H9 (cell line): Measurements from ENCODE around the gene MYO1D. TPM values are rescaled to one million over a fixed set of nuclear protein-coding genes. Genes with fewer than 3 reads are reported as not detected.

ENCODE experiments used
- DNase-seq: peaks from one replicate; pipeline ENCODE4 v3.0.0-alpha.2; 2017
- H2AFZ ChIP-seq: one replicate; pipeline ENCODE4 v1.6.1; 2013; ENCODE audit warnings: mild to moderate bottlenecking, low read length, control low read depth, moderate library complexity
- H2AK5ac ChIP-seq: 2 replicates; pipeline ENCODE4 v1.6.1; 2013; ENCODE audit warnings: low read length, control low read depth, mixed read lengths; ENCODE audit not compliant: insufficient read length
- H2BK120ac ChIP-seq: one replicate; pipeline ENCODE4 v1.6.1; 2013; ENCODE audit warnings: low read depth, mild to moderate bottlenecking, low read length, control low read depth, inconsistent platforms; ENCODE audit not compliant: poor library complexity, severe bottlenecking
- H2BK12ac ChIP-seq: 2 replicates; pipeline ENCODE4 v1.6.1; 2013; ENCODE audit warnings: low read length, control low read depth, mixed read lengths, low read depth; ENCODE audit not compliant: insufficient read length
- H2BK15ac ChIP-seq: 2 replicates; pipeline ENCODE4 v1.6.1; 2013; ENCODE audit warnings: low read depth, low read length, control low read depth
- H2BK20ac ChIP-seq: one replicate; pipeline ENCODE4 v1.6.1; 2013; ENCODE audit warnings: low read depth, mild to moderate bottlenecking, low read length, control low read depth, inconsistent platforms; ENCODE audit not compliant: poor library complexity, severe bottlenecking
- H2BK5ac ChIP-seq: 2 replicates; pipeline ENCODE4 v1.6.1; 2013; ENCODE audit warnings: low read length, control low read depth, mixed read lengths; ENCODE audit not compliant: insufficient read length
- H3K14ac ChIP-seq: 2 replicates; pipeline ENCODE4 v1.6.1; 2013; ENCODE audit warnings: low read length, control low read depth; ENCODE audit not compliant: insufficient read depth
- H3K18ac ChIP-seq: 2 replicates; pipeline ENCODE4 v1.6.1; 2013; ENCODE audit warnings: low read depth, mild to moderate bottlenecking, mixed read lengths, low read length, control low read depth; ENCODE audit not compliant: insufficient read length
- H3K23ac ChIP-seq: 2 replicates; pipeline ENCODE4 v1.6.1; 2013; ENCODE audit warnings: low read length, control low read depth, mixed read lengths, low read depth; ENCODE audit not compliant: insufficient read length
- H3K23me2 ChIP-seq: 2 replicates; pipeline ENCODE4 v1.6.1; 2013; ENCODE audit warnings: low read depth, mild to moderate bottlenecking, mixed read lengths, low read length, control low read depth; ENCODE audit not compliant: insufficient read length, poor library complexity, severe bottlenecking
- H3K27ac ChIP-seq: 2 replicates; pipeline ENCODE4 v1.5.1; 2013; ENCODE audit warnings: low read length, control low read depth, mixed read lengths, low read depth; ENCODE audit not compliant: insufficient read length
- H3K27me3 ChIP-seq: 2 replicates; pipeline ENCODE4 v1.6.1; 2013; ENCODE audit warnings: low read length, control low read depth, inconsistent platforms; ENCODE audit not compliant: insufficient read depth
- H3K4ac ChIP-seq: 2 replicates; pipeline ENCODE4 v1.6.1; 2013; ENCODE audit warnings: low read depth, mild to moderate bottlenecking, control low read depth, inconsistent platforms, low read length, moderate library complexity
- H3K4me1 ChIP-seq: 2 replicates; pipeline ENCODE4 v1.6.1; 2013; ENCODE audit warnings: low read length, control low read depth, inconsistent platforms; ENCODE audit not compliant: insufficient read depth
- H3K4me2 ChIP-seq: 2 replicates; pipeline ENCODE4 v1.6.1; 2013; ENCODE audit warnings: low read length, control low read depth, mixed read lengths; ENCODE audit not compliant: insufficient read length, insufficient read depth
- H3K56ac ChIP-seq: 2 replicates; pipeline ENCODE4 v1.6.1; 2013; ENCODE audit warnings: low read depth, mild to moderate bottlenecking, mixed read lengths, low read length, control low read depth; ENCODE audit not compliant: insufficient read length
- H3K79me1 ChIP-seq: 2 replicates; pipeline ENCODE4 v1.6.1; 2013; ENCODE audit warnings: low read depth, mild to moderate bottlenecking, moderate library complexity, low read length, control low read depth, inconsistent platforms; ENCODE audit not compliant: insufficient read depth, poor library complexity, severe bottlenecking
- H3K79me2 ChIP-seq: 2 replicates; pipeline ENCODE4 v1.6.1; 2013; ENCODE audit warnings: low read length, control low read depth, inconsistent platforms; ENCODE audit not compliant: insufficient read depth
- H3K9ac ChIP-seq: 2 replicates; pipeline ENCODE4 v1.6.1; 2013; ENCODE audit warnings: low read length, control low read depth, mixed read lengths; ENCODE audit not compliant: insufficient read length; ENCODE audit errors: extremely low read depth
- H3K9me3 ChIP-seq: one replicate; pipeline ENCODE4 v1.6.1; 2013; ENCODE audit warnings: low read depth, low read length, inconsistent platforms; ENCODE audit not compliant: control insufficient read depth
- H3T11ph ChIP-seq: one replicate; pipeline ENCODE4 v1.6.1; 2013; ENCODE audit warnings: mild to moderate bottlenecking, low read length, control low read depth, inconsistent platforms
- H4K20me1 ChIP-seq: one replicate; pipeline ENCODE4 v1.6.1; 2013; ENCODE audit not compliant: control insufficient read depth, insufficient read length, insufficient read depth
- H4K5ac ChIP-seq: 2 replicates; pipeline ENCODE4 v1.6.1; 2013; ENCODE audit warnings: low read depth, mild to moderate bottlenecking, mixed read lengths, low read length, control low read depth; ENCODE audit not compliant: insufficient read length
- H4K8ac ChIP-seq: replicated peaks from 2 replicates; pipeline ENCODE4 v1.6.1; 2013; ENCODE audit warnings: low read length, control low read depth, mixed read lengths, low read depth; ENCODE audit not compliant: insufficient read length
- H4K91ac ChIP-seq: 2 replicates; pipeline ENCODE4 v1.6.1; 2013; ENCODE audit warnings: low read depth, mild to moderate bottlenecking, moderate library complexity, mixed read lengths, low read length, control low read depth; ENCODE audit not compliant: insufficient read length
- H3K27ac Mint-ChIP-seq, 3 experiments: 2 replicates in 2 of 3; 3 replicates in 1 of 3; pipeline ENCODE4 v1.8.0; 2020 to 2021; ENCODE audit warnings: mixed read lengths in 3 of 3, mild to moderate bottlenecking in 1 of 3, moderate library complexity in 1 of 3
- H3K27me3 Mint-ChIP-seq: 2 replicates; pipeline ENCODE4 v1.8.0; 2021; ENCODE audit warnings: low read depth, mild to moderate bottlenecking, moderate library complexity, mixed read lengths
- H3K36me3 Mint-ChIP-seq, 3 experiments: 2 replicates in 2 of 3; 3 replicates in 1 of 3; pipeline ENCODE4 v1.8.0; 2020 to 2021; ENCODE audit warnings: low read depth in 3 of 3, mixed read lengths in 3 of 3; ENCODE audit not compliant: insufficient read depth in 1 of 3
- H3K4me1 Mint-ChIP-seq, 2 experiments: 2 replicates each; pipeline ENCODE4 v1.8.0; 2020; ENCODE audit warnings: mixed read lengths in 2 of 2
- H3K4me3 Mint-ChIP-seq, 2 experiments: 2 replicates in 1 of 2; 3 replicates in 1 of 2; pipeline ENCODE4 v1.8.0; 2020 to 2021; ENCODE audit warnings: mild to moderate bottlenecking in 2 of 2, mixed read lengths in 2 of 2, moderate library complexity in 1 of 2
- H3K9me3 Mint-ChIP-seq, 2 experiments: 2 replicates in 1 of 2; 3 replicates in 1 of 2; pipeline ENCODE4 v1.8.0; 2020; ENCODE audit warnings: mild to moderate bottlenecking in 2 of 2, mixed read lengths in 2 of 2, moderate library complexity in 1 of 2
- WGBS: extraction: QIAGEN DNeasy Blood & Tissue Kit; methylation state at CpG from one replicate; pipeline ENCODE4 v1.1.7; 2013; ENCODE audit warnings: missing lambda C conversion rate, low lambda C conversion rate, mixed read lengths; ENCODE audit not compliant: insufficient read length; ENCODE audit errors: extremely low coverage; 5-methylcytosine and 5-hydroxymethylcytosine counted together
- total RNA-seq: library from RNA; stranded (reverse); gene quantifications from 2 replicates; pipeline ENCODE4 v1.2.1, GENCODE V29; 2021
- TF ChIP-seq, protein P1 (sequence below): fragments of 200-600 bp; sonication (generic); conservative IDR thresholded peaks from 3 replicates; pipeline ENCODE4 v1.8.0; 2021; ENCODE audit warnings: antibody characterized with exemption, mild to moderate bottlenecking

Gene MYO1D
- total RNA-seq, 1 experiment from 2014 or later: 19.0 TPM

DNA sequence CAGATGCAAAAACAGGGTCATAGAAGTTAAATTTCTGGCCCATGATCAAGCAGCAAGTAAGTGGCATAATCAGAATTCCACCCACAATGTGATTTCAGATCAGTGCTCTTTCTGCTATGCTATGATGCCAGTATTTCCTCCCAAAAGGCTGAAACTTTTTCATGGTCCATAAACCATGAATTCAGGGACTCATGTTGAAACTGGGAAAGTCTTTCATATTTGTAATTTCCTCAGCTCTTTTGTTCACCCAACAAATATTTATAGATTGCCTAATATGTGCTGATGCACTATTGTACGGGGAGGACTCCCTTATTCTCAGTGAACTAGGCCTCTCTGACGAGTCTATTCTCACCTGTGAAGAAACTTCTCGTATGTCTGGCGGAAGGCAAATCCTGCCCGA is 156.3 kb downstream of the MYO1D start:
- H4K8ac ChIP-seq: no peak overlapping the region
- H4K5ac ChIP-seq: no peak overlapping the region
- H3K27ac ChIP-seq: no peak overlapping the region
- peaks cover 6 to 7% of the 10 kb centered on the region in 2 experiments for H3K9me3 Mint-ChIP-seq
- no peak overlapping the region for H2BK20ac ChIP-seq
- H3K79me1 ChIP-seq: no peaks in the 10 kb centered on the region
- WGBS: no CpG with 5 or more reads among the region's 5 CpGs
- no peak overlapping the region for H2BK12ac ChIP-seq
- H4K20me1 ChIP-seq: no peaks in the 10 kb centered on the region
- H2BK120ac ChIP-seq: no peak overlapping the region
- no peak overlapping the region for H3T11ph ChIP-seq
- no peaks in the 10 kb centered on the region for H3K23me2 ChIP-seq
- no peaks in the 10 kb centered on the region for H3K27me3 ChIP-seq
- no peak overlapping the region for H3K56ac ChIP-seq
- peaks cover 8 to 18% (median 15%) of the 10 kb centered on the region in 3 experiments; a peak in 6 of 7 replicates for H3K36me3 Mint-ChIP-seq
- no peak overlapping the region for H3K27ac Mint-ChIP-seq
- no peaks in the 10 kb centered on the region for H3K9me3 ChIP-seq
- H3K79me2 ChIP-seq: no peaks in the 10 kb centered on the region
- H3K4me3 Mint-ChIP-seq: no peak overlapping the region
- no peak overlapping the region for H3K4me2 ChIP-seq
- no peak overlapping the region for H3K18ac ChIP-seq
- no peak overlapping the region for H4K91ac ChIP-seq
- H2AK5ac ChIP-seq: no peak overlapping the region
- no peaks in the 10 kb centered on the region for H3K4me1 Mint-ChIP-seq
- H2AFZ ChIP-seq: no peak overlapping the region
- no peak overlapping the region for H3K23ac ChIP-seq
- no peak overlapping the region for H3K14ac ChIP-seq
- H3K4ac ChIP-seq: no peak overlapping the region
- no peaks in the 10 kb centered on the region for H3K27me3 Mint-ChIP-seq
- H3K4me1 ChIP-seq: no peaks in the 10 kb centered on the region
- TF ChIP-seq, protein P1, sequence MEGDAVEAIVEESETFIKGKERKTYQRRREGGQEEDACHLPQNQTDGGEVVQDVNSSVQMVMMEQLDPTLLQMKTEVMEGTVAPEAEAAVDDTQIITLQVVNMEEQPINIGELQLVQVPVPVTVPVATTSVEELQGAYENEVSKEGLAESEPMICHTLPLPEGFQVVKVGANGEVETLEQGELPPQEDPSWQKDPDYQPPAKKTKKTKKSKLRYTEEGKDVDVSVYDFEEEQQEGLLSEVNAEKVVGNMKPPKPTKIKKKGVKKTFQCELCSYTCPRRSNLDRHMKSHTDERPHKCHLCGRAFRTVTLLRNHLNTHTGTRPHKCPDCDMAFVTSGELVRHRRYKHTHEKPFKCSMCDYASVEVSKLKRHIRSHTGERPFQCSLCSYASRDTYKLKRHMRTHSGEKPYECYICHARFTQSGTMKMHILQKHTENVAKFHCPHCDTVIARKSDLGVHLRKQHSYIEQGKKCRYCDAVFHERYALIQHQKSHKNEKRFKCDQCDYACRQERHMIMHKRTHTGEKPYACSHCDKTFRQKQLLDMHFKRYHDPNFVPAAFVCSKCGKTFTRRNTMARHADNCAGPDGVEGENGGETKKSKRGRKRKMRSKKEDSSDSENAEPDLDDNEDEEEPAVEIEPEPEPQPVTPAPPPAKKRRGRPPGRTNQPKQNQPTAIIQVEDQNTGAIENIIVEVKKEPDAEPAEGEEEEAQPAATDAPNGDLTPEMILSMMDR: no peak
- no peak overlapping the region for H3K9ac ChIP-seq
- no peak overlapping the region for H2BK5ac ChIP-seq
- DNase-seq: no peak
- no peak overlapping the region for H2BK15ac ChIP-seq
